Measurements from ENCODE around the gene ELAPOR1. TPM values are rescaled to one million over a fixed set of nuclear protein-coding genes. Genes with fewer than 3 reads are reported as not detected.

ELAPOR1 gene
- total RNA-seq, 2 experiments from 2014 or later: 4.1 to 5.0 TPM

- no peaks in the 10 kb centered on the region for H3K9me3 Mint-ChIP-seq
- peak overlapping the region; percentile 85 for H3K4me3 Mint-ChIP-seq
- peaks cover 17% of the 10 kb centered on the region for H3K36me3 Mint-ChIP-seq (ENCODE audit: low read depth)
- peaks cover 43% of the 10 kb centered on the region for H3K4me1 Mint-ChIP-seq
- peak overlapping the region; percentile 82 for H3K27ac Mint-ChIP-seq
- POLR2A ChIA-PET: interaction anchor here (0.8 to 2.9 kb wide), 9 partner anchors 7 to 896 kb away, joined by 3 to 80 read pairs (median 7); partner anchors contain the start of genes SARS1, TAF13 and WDR47
- peak; percentile 41 for DNase-seq
- H3K27me3 Mint-ChIP-seq: no peaks in the 10 kb centered on the region
- CTCF ChIA-PET: interaction anchor here (1.0 to 3.1 kb wide), 7 partner anchors 10 to 23 kb away, joined by 4 to 38 read pairs (median 7); partner anchors contain the start of gene TAF13
These were observed 24.5 kb upstream of the ELAPOR1 start for GRCh38 chr1:109089242-109090015.

GRCh38 chr1:109090196-109091077 is 23.5 kb upstream of the ELAPOR1 start, which contains the start of gene TMEM167B:
TSS of gene TMEM167B (plus strand) at chr1:109090764. CDS start at chr1:109090873, 109 bp downstream.
- POLR2A ChIA-PET: interaction anchor here (0.9 to 2.9 kb wide), 14 partner anchors 8 to 895 kb away, joined by 3 to 80 read pairs (median 5); partner anchors contain the start of genes CLCC1, PRPF38B, PSMA5 and SARS1
- H3K36me3 Mint-ChIP-seq (ENCODE audit: low read depth): peaks cover 25% of the 10 kb centered on the region
- H3K4me3 Mint-ChIP-seq: peak within 1 kb of the TSS; percentile 85
- CTCF ChIA-PET: interaction anchor here (2.6 to 3.1 kb wide), 3 partner anchors 9 to 22 kb away, joined by 12 to 38 read pairs (median 14); partner anchors contain the start of gene TAF13
- no peaks in the 10 kb centered on the region for H3K27me3 Mint-ChIP-seq
- peak; percentile 91 for DNase-seq
- H3K9me3 Mint-ChIP-seq: no peaks in the 10 kb centered on the region
- peaks cover 44% of the 10 kb centered on the region for H3K4me1 Mint-ChIP-seq
- H3K27ac Mint-ChIP-seq: peak within 1 kb of the TSS; percentile 82

GRCh38 chr1:109091078-109091838 is 22.7 kb upstream of the ELAPOR1 start:
- ChIA-PET CTCF (interaction anchor here (1.0 to 3.1 kb wide), 6 partner anchors 9 to 441 kb away, joined by 3 to 38 read pairs (median 8); partner anchors contain the start of genes TAF13 and WDR47), POLR2A (interaction anchor here (0.8 to 2.9 kb wide), 15 partner anchors 9 to 399 kb away, joined by 3 to 80 read pairs (median 5); partner anchors contain the start of genes CLCC1, ELAPOR1, PRPF38B and PSMA5)
- H3K27ac Mint-ChIP-seq: peak overlapping the region; percentile 82
- H3K27me3 Mint-ChIP-seq: no peaks in the 10 kb centered on the region
- H3K36me3 Mint-ChIP-seq (ENCODE audit: low read depth): peaks cover 28% of the 10 kb centered on the region
- H3K4me3 Mint-ChIP-seq: peak overlapping the region; percentile 85
- peaks cover 44% of the 10 kb centered on the region for H3K4me1 Mint-ChIP-seq
- no peaks in the 10 kb centered on the region for H3K9me3 Mint-ChIP-seq
- DNase-seq: peak; percentile 37

DNA sequence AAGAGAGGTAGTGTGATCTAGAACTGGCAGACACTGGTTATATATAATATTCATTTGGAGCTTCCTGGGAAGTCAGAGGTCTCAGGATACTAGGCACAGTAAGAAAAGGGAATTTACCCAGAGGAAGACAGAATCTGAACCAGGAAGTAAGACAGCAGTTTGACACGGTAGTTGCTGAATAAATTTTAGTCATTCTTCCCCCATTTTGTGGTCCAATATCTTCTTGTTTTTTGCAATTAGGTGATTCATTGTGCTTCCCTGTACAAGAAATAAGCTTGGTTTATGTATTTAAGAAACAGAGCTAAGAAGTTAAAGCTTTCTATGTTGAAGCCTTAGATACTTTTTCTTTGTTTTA is 22.1 kb upstream of the ELAPOR1 start:
- DNase-seq: no peak
- Mint-ChIP-seq H3K4me3 (peak overlapping the region; percentile 85), H3K9me3 (no peaks in the 10 kb centered on the region), H3K27ac (peak overlapping the region; percentile 82), H3K27me3 (no peaks in the 10 kb centered on the region), H3K4me1 (peaks cover 44% of the 10 kb centered on the region), H3K36me3 (ENCODE audit: low read depth) (peaks cover 30% of the 10 kb centered on the region)
- ChIA-PET CTCF (interaction anchor here (0.6 to 3.1 kb wide), 7 partner anchors 8 to 441 kb away, joined by 3 to 38 read pairs (median 4); partner anchors contain the start of genes TAF13 and WDR47), POLR2A (interaction anchor here (0.8 to 2.9 kb wide), 11 partner anchors 9 to 399 kb away, joined by 3 to 80 read pairs (median 5); partner anchors contain the start of genes ELAPOR1, PRPF38B, PSMA5 and SARS1)

GRCh38 chr1:109094377-109094803 is 19.5 kb upstream of the ELAPOR1 start:
- no peak overlapping the region for H3K4me3 Mint-ChIP-seq
- no peak overlapping the region for H3K27ac Mint-ChIP-seq
- peaks cover 30% of the 10 kb centered on the region for H3K36me3 Mint-ChIP-seq (ENCODE audit: low read depth)
- ChIA-PET CTCF (no interaction called here), POLR2A (no interaction called here)
- no peak for DNase-seq
- peaks cover 44% of the 10 kb centered on the region for H3K4me1 Mint-ChIP-seq
- no peaks in the 10 kb centered on the region for H3K9me3 Mint-ChIP-seq
- no peaks in the 10 kb centered on the region for H3K27me3 Mint-ChIP-seq

DNA sequence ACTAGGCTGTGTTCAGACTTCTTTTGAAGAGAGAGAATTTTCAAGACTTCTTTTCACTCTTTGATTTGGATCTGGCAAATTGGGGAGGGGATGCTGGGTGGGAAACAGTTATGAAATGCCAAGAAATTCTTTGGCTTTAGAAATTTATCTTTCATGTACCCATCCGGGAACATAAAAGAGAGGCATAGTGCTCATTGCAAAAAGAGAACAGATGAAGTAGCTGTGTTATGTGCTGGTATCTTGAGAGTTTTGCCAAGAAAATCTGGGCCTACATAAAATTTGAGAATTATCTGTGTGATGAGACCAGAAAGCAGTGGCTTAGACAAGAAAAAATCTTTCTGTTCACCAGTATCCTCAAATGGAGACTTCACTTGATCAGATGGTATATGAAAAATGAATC is 19.0 kb upstream of the ELAPOR1 start:
- Mint-ChIP-seq H3K4me1 (peaks cover 41% of the 10 kb centered on the region), H3K36me3 (ENCODE audit: low read depth) (peaks cover 31% of the 10 kb centered on the region), H3K27me3 (no peaks in the 10 kb centered on the region), H3K9me3 (no peaks in the 10 kb centered on the region), H3K4me3 (no peak overlapping the region), H3K27ac (no peak overlapping the region)
- POLR2A ChIA-PET: no interaction called here
- DNase-seq: no peak
- CTCF ChIA-PET: no interaction called here

- CTCF ChIA-PET: interaction anchor here (1.4 kb wide), 1 partner anchor 17 kb away, joined by 6 read pairs; a partner anchor contains a TSS
- H3K4me1 Mint-ChIP-seq: peaks cover 36% of the 10 kb centered on the region
- H3K27ac Mint-ChIP-seq: no peak overlapping the region
- DNase-seq: no peak
- H3K4me3 Mint-ChIP-seq: no peak overlapping the region
- H3K36me3 Mint-ChIP-seq (ENCODE audit: low read depth): peaks cover 34% of the 10 kb centered on the region
- H3K9me3 Mint-ChIP-seq: no peaks in the 10 kb centered on the region
- POLR2A ChIA-PET: no interaction called here
- H3K27me3 Mint-ChIP-seq: no peaks in the 10 kb centered on the region
These were observed 18.3 kb upstream of the ELAPOR1 start for GRCh38 chr1:109095631-109096030.

DNA sequence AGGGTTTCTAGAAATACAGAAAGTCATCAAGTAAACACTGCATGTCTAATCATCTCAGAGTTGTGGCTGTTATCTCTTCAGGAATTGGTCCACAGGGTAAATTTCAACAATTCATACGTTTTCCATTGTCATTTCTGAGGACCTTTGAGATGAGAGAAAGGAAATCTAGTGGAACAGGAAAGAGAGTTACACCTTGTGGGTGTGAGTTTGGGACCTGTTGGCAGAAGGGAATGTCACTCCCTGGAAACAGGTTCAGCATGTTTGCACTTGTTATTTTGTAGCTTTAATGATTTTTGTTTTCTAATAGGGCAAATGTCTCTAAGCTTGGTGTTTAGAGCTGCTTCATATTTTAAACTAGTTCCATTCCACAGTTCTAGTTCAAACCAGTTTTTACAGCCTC is 17.8 kb upstream of the ELAPOR1 start:
- CTCF ChIA-PET: interaction anchor here (1.4 kb wide), 1 partner anchor 17 kb away, joined by 6 read pairs; a partner anchor contains a TSS
- H3K9me3 Mint-ChIP-seq: no peaks in the 10 kb centered on the region
- peaks cover 35% of the 10 kb centered on the region for H3K4me1 Mint-ChIP-seq
- no peak overlapping the region for H3K4me3 Mint-ChIP-seq
- H3K27me3 Mint-ChIP-seq: no peaks in the 10 kb centered on the region
- POLR2A ChIA-PET: no interaction called here
- no peak for DNase-seq
- H3K27ac Mint-ChIP-seq: no peak overlapping the region
- peaks cover 39% of the 10 kb centered on the region for H3K36me3 Mint-ChIP-seq (ENCODE audit: low read depth)

- Mint-ChIP-seq H3K27me3 (no peaks in the 10 kb centered on the region), H3K36me3 (ENCODE audit: low read depth) (peaks cover 22% of the 10 kb centered on the region), H3K4me3 (peak overlapping the region; percentile 99), H3K9me3 (no peaks in the 10 kb centered on the region), H3K27ac (peak overlapping the region; percentile 94), H3K4me1 (peaks cover 12% of the 10 kb centered on the region)
- ChIA-PET POLR2A (interaction anchor here (0.7 to 6.0 kb wide), 29 partner anchors 8 to 1238 kb away, joined by 3 to 92 read pairs (median 4); partner anchors contain the start of genes CLCC1, ELAPOR1, GNAI3 and GPSM2), CTCF (interaction anchor here (0.6 to 2.8 kb wide), 38 partner anchors 8 to 552 kb away, joined by 3 to 58 read pairs (median 4); partner anchors contain the start of genes AKNAD1, CLCC1, ELAPOR1 and GPSM2)
- DNase-seq: peak; percentile 97
These were observed 13.8 kb upstream of the ELAPOR1 start for GRCh38 chr1:109099938-109100773.

DNA sequence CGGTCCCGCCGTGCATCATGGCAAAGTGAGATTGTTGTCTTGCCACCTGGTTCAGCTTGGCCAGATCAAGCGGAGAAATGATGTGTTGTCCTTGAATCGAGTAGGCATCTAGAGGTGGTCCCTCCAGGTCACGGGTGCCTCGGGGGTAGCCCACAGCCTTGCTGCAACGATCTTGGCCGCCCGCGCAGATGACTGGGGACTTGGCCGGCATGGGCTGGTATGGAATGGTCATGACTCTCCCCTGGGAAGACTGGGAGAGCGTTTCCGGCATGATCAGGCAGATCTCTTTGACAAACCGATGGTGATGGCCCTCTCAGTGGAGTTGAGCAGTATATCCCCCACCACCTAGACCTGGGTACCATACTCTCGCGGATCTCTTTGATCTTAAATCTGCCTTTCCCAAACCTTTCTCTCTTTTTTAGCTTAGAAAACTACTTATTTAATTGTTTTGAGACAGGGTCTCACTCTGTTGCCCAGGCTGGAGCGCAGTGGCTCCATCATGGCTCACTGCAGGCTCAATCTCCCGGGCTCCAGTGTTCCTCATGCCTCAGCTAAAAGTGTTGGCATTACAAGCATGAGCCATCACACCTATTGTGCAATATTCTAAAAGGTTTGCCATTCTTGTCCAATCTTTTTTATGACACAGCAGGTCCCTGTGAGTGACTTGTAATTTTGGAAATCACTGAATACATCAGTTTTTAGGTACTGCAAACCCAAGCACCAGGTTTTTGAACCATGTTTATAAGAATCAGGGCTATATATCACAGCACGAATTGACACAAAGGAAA is 9.4 kb upstream of the ELAPOR1 start:
- ChIA-PET CTCF (interaction anchor here (1.4 kb wide), 1 partner anchor 10 kb away, joined by 3 read pairs; the partner anchor contains the start of gene ELAPOR1), POLR2A (no interaction called here)
- Mint-ChIP-seq H3K4me1 (peaks cover 9% of the 10 kb centered on the region), H3K27ac (no peak overlapping the region), H3K36me3 (ENCODE audit: low read depth) (peaks cover 17% of the 10 kb centered on the region), H3K27me3 (peaks cover 4% of the 10 kb centered on the region), H3K4me3 (no peak overlapping the region), H3K9me3 (no peaks in the 10 kb centered on the region)
- no peak for DNase-seq
